ENCODE data around the gene LFNG. TPM values are rescaled to one million over a fixed set of nuclear protein-coding genes. Genes with fewer than 3 reads are reported as not detected.

The LFNG gene
- total RNA-seq, 1 experiment from 2014 or later: 4.5 TPM

DNA sequence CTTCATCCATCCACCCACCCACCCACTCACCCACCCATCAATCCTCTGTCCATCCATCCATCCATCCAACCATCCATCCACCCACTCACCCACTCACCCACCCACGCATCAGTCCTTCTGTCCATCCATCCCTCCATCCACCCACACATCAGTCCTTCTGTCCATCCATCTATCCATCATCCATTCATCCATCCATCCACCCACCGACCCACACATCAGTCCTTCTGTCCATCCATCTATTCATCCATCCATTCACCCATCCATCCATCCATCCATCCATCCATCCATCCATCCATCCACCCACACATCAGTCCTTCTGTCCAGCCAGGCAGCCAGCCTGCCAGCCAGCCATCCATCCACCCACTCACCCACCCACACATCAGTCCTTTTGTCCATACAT is 27.5 kb upstream of the LFNG start:
- no peaks in the 10 kb centered on the region for H3K27me3 ChIP-seq (replicated peaks; ENCODE audit: control insufficient read depth, insufficient read depth, low read length)
- no peaks in the 10 kb centered on the region for H3K27me3 Mint-ChIP-seq (ENCODE audit: insufficient read depth, unreplicated experiment)

DNA sequence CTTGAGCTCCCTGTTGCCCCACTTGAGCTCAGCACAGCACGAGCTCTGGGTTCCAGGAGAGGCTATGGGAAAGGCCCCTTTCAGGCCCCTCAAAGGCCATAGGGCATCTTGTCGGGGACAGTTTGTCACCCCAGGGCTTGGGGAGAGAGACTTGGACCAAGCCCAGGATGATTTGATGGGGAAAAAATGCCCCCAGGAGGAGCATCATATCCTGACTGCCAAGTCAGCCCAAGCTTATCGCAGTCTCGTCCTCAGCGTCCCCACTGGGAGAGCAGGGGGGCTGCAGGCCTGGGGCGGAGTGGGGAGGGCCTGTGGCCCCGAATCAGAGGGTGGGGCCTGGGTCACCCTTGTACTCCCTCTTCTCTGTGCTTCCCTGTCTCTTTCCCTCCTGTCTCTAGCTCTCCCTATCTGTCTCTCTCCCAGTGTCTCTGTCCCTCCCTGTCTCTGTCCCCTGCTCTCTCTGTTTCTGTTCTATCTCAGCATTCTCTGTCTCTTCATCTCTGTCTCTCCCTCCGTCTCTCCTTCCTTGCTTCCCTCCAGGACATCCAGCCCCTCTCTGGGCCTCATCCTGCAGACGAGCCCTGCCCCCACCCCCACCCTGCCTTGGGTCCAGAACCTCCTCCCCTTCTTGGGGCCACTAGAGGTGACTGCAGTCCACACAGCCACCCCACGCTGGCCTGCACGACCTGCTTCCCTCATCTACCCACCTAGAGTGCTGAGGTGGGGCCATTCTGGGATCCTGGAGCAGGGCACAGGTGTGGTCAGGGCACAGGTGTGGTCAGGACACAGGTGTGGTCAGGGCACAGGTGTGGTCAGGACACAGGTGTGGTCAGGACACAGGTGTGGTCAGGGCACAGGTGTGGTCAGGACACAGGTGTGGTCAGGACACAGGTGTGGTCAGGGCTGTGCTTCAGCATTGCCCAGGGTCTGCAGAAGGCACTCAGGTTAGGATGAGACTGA is 26.1 kb upstream of the LFNG start:
- no peak for DNase-seq
- Mint-ChIP-seq H3K27me3 (ENCODE audit: insufficient read depth, unreplicated experiment) (no peaks in the 10 kb centered on the region), H3K4me3 (ENCODE audit: unreplicated experiment) (no peak overlapping the region), H3K27ac (ENCODE audit: unreplicated experiment) (no peak overlapping the region), H3K9me3 (ENCODE audit: unreplicated experiment) (peaks cover 17% of the 10 kb centered on the region), H3K4me1 (ENCODE audit: low read depth, unreplicated experiment) (peaks cover 7% of the 10 kb centered on the region), H3K36me3 (ENCODE audit: insufficient read depth, unreplicated experiment) (no peaks in the 10 kb centered on the region)
- no peaks in the 10 kb centered on the region for H3K9me3 ChIP-seq
- H3K4me3 ChIP-seq (ENCODE audit: low read depth, low read length): no peak overlapping the region
- TF ChIP-seq, protein P1, sequence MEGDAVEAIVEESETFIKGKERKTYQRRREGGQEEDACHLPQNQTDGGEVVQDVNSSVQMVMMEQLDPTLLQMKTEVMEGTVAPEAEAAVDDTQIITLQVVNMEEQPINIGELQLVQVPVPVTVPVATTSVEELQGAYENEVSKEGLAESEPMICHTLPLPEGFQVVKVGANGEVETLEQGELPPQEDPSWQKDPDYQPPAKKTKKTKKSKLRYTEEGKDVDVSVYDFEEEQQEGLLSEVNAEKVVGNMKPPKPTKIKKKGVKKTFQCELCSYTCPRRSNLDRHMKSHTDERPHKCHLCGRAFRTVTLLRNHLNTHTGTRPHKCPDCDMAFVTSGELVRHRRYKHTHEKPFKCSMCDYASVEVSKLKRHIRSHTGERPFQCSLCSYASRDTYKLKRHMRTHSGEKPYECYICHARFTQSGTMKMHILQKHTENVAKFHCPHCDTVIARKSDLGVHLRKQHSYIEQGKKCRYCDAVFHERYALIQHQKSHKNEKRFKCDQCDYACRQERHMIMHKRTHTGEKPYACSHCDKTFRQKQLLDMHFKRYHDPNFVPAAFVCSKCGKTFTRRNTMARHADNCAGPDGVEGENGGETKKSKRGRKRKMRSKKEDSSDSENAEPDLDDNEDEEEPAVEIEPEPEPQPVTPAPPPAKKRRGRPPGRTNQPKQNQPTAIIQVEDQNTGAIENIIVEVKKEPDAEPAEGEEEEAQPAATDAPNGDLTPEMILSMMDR (IDR thresholded peaks at IDR 0.05; ENCODE audit: insufficient read depth in 1 of 2, low read depth in 1 of 2, low read length in 1 of 2, severe bottlenecking in 1 of 2, unreplicated experiment in 1 of 2): no peak
- H3K36me3 ChIP-seq (ENCODE audit: control insufficient read depth, insufficient read depth, low read length): no peaks in the 10 kb centered on the region
- no peaks in the 10 kb centered on the region for H3K4me1 ChIP-seq
- ChIA-PET CTCF (interaction anchor here (0.7 to 1.0 kb wide), 2 partner anchors 24 to 35 kb away, joined by 3 to 6 read pairs; no protein-coding TSS in a partner anchor), POLR2A (no interaction called here)
- H3K27me3 ChIP-seq (replicated peaks; ENCODE audit: control insufficient read depth, insufficient read depth, low read length): no peaks in the 10 kb centered on the region
- BruUV-seq (replicated peaks): no TSS peak
- intact Hi-C loops (cut with micrococcal nuclease; ENCODE audit: unreplicated experiment): no loop called here

More for the DNA sequence above, 27.5 kb upstream of the LFNG start:
- ChIA-PET CTCF (no interaction called here), POLR2A (no interaction called here)
- no peak for DNase-seq
- Mint-ChIP-seq H3K4me1 (ENCODE audit: low read depth, unreplicated experiment) (peaks cover 7% of the 10 kb centered on the region), H3K4me3 (ENCODE audit: unreplicated experiment) (no peak overlapping the region), H3K36me3 (ENCODE audit: insufficient read depth, unreplicated experiment) (no peaks in the 10 kb centered on the region), H3K9me3 (ENCODE audit: unreplicated experiment) (peaks cover 17% of the 10 kb centered on the region), H3K27ac (ENCODE audit: unreplicated experiment) (no peak overlapping the region)
- TF ChIP-seq, protein P1 (IDR thresholded peaks at IDR 0.05; ENCODE audit: insufficient read depth in 1 of 2, low read depth in 1 of 2, low read length in 1 of 2, severe bottlenecking in 1 of 2, unreplicated experiment in 1 of 2): no peak
- Histone ChIP-seq H3K9me3 (no peaks in the 10 kb centered on the region), H3K4me3 (ENCODE audit: low read depth, low read length) (no peak overlapping the region), H3K36me3 (ENCODE audit: control insufficient read depth, insufficient read depth, low read length) (no peaks in the 10 kb centered on the region), H3K4me1 (no peaks in the 10 kb centered on the region)
- BruUV-seq (replicated peaks): no TSS peak
- intact Hi-C loops (cut with micrococcal nuclease; ENCODE audit: unreplicated experiment): no loop called here

DNA sequence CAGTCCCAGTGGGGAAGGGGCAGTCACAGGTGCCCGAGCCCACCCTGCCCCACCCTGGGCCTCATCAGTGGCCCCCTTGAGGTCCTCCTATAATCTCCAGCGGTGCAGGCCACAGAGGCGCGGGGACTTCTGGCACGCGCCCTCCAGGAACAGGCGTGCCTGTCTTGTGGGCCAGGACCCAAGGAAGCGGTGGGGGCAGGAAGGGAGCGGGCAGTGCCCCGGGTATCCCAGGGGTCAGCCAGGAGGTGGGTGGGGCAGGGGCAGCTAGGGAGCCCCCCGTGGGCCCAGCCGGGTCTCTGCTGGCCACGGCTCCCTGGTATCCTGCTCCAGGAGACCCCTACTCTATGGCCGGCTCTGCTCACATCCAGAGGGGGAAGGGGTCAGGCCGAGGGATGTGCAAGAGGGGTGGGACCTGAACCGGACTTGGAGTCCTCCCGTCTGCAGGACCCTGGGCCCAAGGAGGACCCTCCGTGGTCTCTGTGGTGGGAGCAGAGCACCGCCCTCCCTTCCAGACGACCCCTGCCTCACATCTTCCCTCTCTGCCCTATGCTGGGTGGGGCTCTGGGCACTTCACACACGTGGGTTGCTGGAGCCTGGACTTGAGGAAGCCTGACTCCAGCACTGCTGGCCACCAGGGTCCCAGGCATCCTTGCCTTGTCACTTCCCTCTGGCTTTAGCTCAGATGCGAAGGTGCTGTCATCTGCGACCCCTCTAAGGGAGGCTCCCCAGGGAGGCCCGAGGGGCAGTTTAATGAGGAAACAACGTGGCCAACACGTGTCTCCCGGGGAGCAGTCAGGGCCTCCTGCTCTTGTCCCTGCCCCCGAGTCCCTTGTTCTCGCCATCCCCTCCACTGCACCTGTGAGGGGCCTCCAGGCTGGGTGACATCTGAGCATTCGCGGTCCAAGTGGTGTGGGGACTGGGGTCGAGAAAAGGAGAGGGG is 25.1 kb upstream of the LFNG start:
- no peak for DNase-seq
- no peak overlapping the region for H3K4me3 Mint-ChIP-seq (ENCODE audit: unreplicated experiment)
- BruUV-seq (replicated peaks): no TSS peak
- Histone ChIP-seq H3K27me3 (replicated peaks; ENCODE audit: control insufficient read depth, insufficient read depth, low read length) (no peaks in the 10 kb centered on the region), H3K9me3 (no peaks in the 10 kb centered on the region), H3K4me1 (no peaks in the 10 kb centered on the region), H3K4me3 (ENCODE audit: low read depth, low read length) (no peak overlapping the region), H3K36me3 (ENCODE audit: control insufficient read depth, insufficient read depth, low read length) (no peaks in the 10 kb centered on the region)
- POLR2A ChIA-PET: no interaction called here
- H3K4me1 Mint-ChIP-seq (ENCODE audit: low read depth, unreplicated experiment): peaks cover 7% of the 10 kb centered on the region
- H3K27me3 Mint-ChIP-seq (ENCODE audit: insufficient read depth, unreplicated experiment): no peaks in the 10 kb centered on the region
- no peak overlapping the region for H3K27ac Mint-ChIP-seq (ENCODE audit: unreplicated experiment)
- H3K9me3 Mint-ChIP-seq (ENCODE audit: unreplicated experiment): peaks cover 17% of the 10 kb centered on the region
- H3K36me3 Mint-ChIP-seq (ENCODE audit: insufficient read depth, unreplicated experiment): no peaks in the 10 kb centered on the region
- CTCF ChIA-PET: no interaction called here
- intact Hi-C loops (cut with micrococcal nuclease; ENCODE audit: unreplicated experiment): no loop called here
- TF ChIP-seq, protein P1 (IDR thresholded peaks at IDR 0.05; ENCODE audit: insufficient read depth in 1 of 2, low read depth in 1 of 2, low read length in 1 of 2, severe bottlenecking in 1 of 2, unreplicated experiment in 1 of 2): no peak
